PC-9 (cell line): ENCODE data around the gene WNT7A. TPM values are rescaled to one million over a fixed set of nuclear protein-coding genes. Genes with fewer than 3 reads are reported as not detected.

Source experiments
- BruUV-seq: library from RNA; stranded (reverse); fragments of 400-500 nt; replicated peaks from 2 replicates; lab custom pipeline; 2021; lab: Mats Ljungman, UMichigan
- CTCF ChIA-PET: fragments of 300-600 bp; sonication (Branson Sonifier 250); formaldehyde crosslinking; loops from one replicate; lab custom pipeline; 2022; ENCODE audit warnings: antibody characterized with exemption; lab: Charles Lee
- POLR2A ChIA-PET: fragments of 300-600 bp; sonication (Branson Sonifier 250); formaldehyde crosslinking; loops from one replicate; lab custom pipeline; 2022; ENCODE audit warnings: antibody characterized with exemption; ENCODE audit not compliant: unreplicated experiment; lab: Charles Lee
- DNase-seq, 2 experiments: peaks; one replicate each; pipeline versions ENCODE4 v3.0.0 to v3.0.0-alpha.2; 2015 to 2022; ENCODE audit warnings: mixed read lengths in 1 of 2
- H2AFZ ChIP-seq: fragments of 200-600 bp; sonication (generic); 2 replicates; pipeline ENCODE4 v1.8.1; 2017; ENCODE audit warnings: antibody characterized with exemption
- H3F3A ChIP-seq: fragments of 200-600 bp; sonication (generic); 2 replicates; pipeline ENCODE4 v1.8.1; 2017; ENCODE audit warnings: antibody characterized with exemption, mild to moderate bottlenecking, low read depth; ENCODE audit not compliant: insufficient read depth
- H3K27ac ChIP-seq: fragments of 200-600 bp; sonication (generic); 2 replicates; pipeline ENCODE4 v1.6.1; 2016; ENCODE audit warnings: mixed run types
- H3K27me3 ChIP-seq: fragments of 200-600 bp; sonication (generic); 2 replicates; pipeline ENCODE4 v1.6.1; 2016; ENCODE audit warnings: low read depth, mixed run types; ENCODE audit not compliant: insufficient read depth
- H3K36me3 ChIP-seq: fragments of 200-600 bp; sonication (generic); 2 replicates; pipeline ENCODE4 v1.6.1; 2016; ENCODE audit warnings: low read depth, mixed run types
- H3K4me1 ChIP-seq: fragments of 200-600 bp; sonication (generic); replicated peaks from 2 replicates; pipeline ENCODE4 v1.6.1; 2016; ENCODE audit warnings: mixed run types; ENCODE audit not compliant: insufficient read depth
- H3K4me2 ChIP-seq: fragments of 200-600 bp; sonication (generic); 2 replicates; pipeline ENCODE4 v1.6.1; 2017; ENCODE audit warnings: mixed run types
- H3K4me3 ChIP-seq: fragments of 200-600 bp; sonication (generic); 2 replicates; pipeline ENCODE4 v1.6.1; 2016; ENCODE audit warnings: mixed run types
- H3K79me2 ChIP-seq: fragments of 200-600 bp; sonication (generic); 2 replicates; pipeline ENCODE4 v1.6.1; 2017; ENCODE audit warnings: low read depth, mixed run types
- H3K9me2 ChIP-seq: fragments of 200-600 bp; sonication (generic); 2 replicates; pipeline ENCODE4 v1.8.1; 2017; ENCODE audit warnings: mild to moderate bottlenecking; ENCODE audit not compliant: insufficient read depth
- H3K9me3 ChIP-seq: fragments of 200-600 bp; sonication (generic); 2 replicates; pipeline ENCODE4 v1.8.1; 2016; ENCODE audit warnings: low read depth; ENCODE audit not compliant: insufficient read depth
- H4K20me1 ChIP-seq: fragments of 200-600 bp; sonication (generic); 2 replicates; pipeline ENCODE4 v1.8.1; 2017; ENCODE audit not compliant: insufficient read depth
- EZH2 ChIP-seq: fragments of 200-600 bp; sonication (generic); IDR thresholded peaks from 2 replicates; pipeline ENCODE4 v1.8.0; 2017; ENCODE audit warnings: antibody characterized with exemption, low read depth
- intact Hi-C: fragments of 100-400 bp; cut with micrococcal nuclease; formaldehyde crosslinking; loops from one replicate; pipeline ENCODE4 v1.10.0; 2022; ENCODE audit not compliant: unreplicated experiment
- total RNA-seq: library from RNA; stranded (reverse); gene quantifications from 2 replicates; pipeline ENCODE4 v1.2.3, GENCODE V29; 2021
- TF ChIP-seq, protein P1 (sequence below): fragments of 200-600 bp; sonication (generic); conservative IDR thresholded peaks from 2 replicates; pipeline ENCODE4 v1.6.1; 2017; ENCODE audit warnings: mixed run types, antibody characterized with exemption, mild to moderate bottlenecking, moderate library complexity

WNT7A gene
- total RNA-seq, 1 experiment from 2014 or later, result 6.3 TPM

DNA sequence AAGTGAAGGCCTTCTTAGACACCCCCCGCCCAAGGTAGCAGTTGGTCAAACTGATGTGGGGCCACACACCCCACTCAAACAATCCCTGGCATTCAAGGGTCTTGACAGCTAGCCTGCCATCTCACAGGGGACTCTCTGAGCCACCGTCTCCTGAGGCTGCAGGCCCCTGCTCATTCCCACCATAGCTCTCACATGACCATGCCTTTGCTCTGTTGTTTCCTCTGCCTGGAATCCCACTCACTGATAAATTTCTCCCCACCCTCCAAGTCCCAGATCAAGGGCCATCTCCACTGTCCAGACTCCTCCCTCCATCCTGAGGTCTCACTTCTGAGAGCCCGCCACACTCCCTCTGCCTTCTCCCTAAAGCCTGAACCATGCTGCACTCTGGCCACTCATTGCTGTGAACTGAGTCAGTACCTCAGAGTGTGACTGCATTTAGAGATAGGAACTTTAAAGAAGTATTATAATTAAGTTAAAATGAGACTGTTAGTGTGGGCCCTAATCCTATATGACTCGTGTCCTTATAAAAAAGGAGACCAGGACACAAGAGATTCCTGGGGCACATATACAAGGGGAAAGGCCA, 10.0 kb downstream of the WNT7A start:
- Histone ChIP-seq H3K4me1 (no peaks in the 10 kb centered on the region), H3K36me3 (peaks cover 33% of the 10 kb centered on the region), H3K27me3 (no peaks in the 10 kb centered on the region), H4K20me1 (peaks cover 4% of the 10 kb centered on the region; the same call in 1 of the 2 replicates), H3F3A (peaks cover 11% of the 10 kb centered on the region; the same call in 1 of the 2 replicates), H3K9me2 (no peaks in the 10 kb centered on the region), H3K27ac (no peak overlapping the region), H3K4me2 (no peak overlapping the region), H3K79me2 (peaks cover 39% of the 10 kb centered on the region), H3K4me3 (no peak overlapping the region), H2AFZ (no peak overlapping the region), H3K9me3 (no peaks in the 10 kb centered on the region)
- ChIA-PET CTCF (no interaction called here), POLR2A (no interaction called here)
- intact Hi-C loops, result no loop called here
- DNase-seq, result no peak
- TF ChIP-seq, protein P1, sequence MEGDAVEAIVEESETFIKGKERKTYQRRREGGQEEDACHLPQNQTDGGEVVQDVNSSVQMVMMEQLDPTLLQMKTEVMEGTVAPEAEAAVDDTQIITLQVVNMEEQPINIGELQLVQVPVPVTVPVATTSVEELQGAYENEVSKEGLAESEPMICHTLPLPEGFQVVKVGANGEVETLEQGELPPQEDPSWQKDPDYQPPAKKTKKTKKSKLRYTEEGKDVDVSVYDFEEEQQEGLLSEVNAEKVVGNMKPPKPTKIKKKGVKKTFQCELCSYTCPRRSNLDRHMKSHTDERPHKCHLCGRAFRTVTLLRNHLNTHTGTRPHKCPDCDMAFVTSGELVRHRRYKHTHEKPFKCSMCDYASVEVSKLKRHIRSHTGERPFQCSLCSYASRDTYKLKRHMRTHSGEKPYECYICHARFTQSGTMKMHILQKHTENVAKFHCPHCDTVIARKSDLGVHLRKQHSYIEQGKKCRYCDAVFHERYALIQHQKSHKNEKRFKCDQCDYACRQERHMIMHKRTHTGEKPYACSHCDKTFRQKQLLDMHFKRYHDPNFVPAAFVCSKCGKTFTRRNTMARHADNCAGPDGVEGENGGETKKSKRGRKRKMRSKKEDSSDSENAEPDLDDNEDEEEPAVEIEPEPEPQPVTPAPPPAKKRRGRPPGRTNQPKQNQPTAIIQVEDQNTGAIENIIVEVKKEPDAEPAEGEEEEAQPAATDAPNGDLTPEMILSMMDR, result no peak
- TF ChIP-seq EZH2, result no peak
- BruUV-seq, result no TSS peak

DNA sequence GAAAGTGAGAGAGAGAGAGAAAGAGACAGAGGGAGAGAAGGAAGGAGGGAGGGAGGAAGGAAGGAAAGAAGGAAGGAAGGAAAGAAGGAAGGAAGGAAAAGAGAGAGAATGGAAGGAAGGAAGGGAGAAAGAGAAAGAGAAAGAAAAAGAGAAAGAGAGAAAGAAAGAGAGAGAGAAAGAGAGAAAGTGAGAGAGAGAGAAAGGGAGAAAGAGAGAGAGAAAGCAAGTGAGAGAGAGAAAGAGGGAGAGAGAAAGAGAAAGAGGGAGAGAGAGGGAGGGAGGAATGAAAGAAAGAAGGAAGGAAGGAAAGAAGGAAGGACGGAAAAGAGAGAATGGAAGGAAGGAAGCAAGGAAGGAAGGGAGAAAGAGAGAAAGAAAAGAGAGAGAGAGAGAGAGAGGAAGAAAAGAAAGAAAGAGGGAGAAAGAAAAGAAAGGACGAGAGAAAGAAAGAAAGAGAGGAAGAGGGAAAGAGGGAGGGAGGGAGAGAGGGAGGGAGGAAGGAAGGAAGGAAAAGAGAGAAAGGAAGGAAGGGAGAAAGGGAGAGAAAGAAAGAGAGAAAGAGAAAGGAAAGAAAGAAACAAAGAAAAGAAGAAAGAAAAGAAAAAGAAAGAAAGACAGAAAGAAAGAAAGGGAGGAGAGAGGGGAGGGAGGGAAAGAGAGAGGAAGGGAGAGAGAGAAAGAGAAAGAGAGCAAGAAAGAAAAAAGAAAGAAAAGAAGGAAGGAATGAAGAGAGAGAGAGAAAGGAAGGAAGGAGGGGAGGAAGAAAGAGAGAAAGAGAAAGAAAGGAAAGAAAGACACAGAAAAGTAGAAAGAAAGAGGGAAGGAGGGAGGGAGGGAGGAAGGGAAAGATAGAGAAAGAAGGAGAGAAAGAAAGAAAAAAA, 10.8 kb downstream of the WNT7A start:
- no TSS peak for BruUV-seq
- CTCF ChIA-PET, result no interaction called here
- Histone ChIP-seq H3F3A (peaks cover 11% of the 10 kb centered on the region; the same call in 1 of the 2 replicates), H3K79me2 (peaks cover 36% of the 10 kb centered on the region), H3K9me3 (no peaks in the 10 kb centered on the region), H3K36me3 (peaks cover 27% of the 10 kb centered on the region), H3K27me3 (no peaks in the 10 kb centered on the region), H3K27ac (no peak overlapping the region), H2AFZ (no peak overlapping the region), H3K4me2 (no peak overlapping the region), H3K9me2 (no peaks in the 10 kb centered on the region), H3K4me1 (no peaks in the 10 kb centered on the region), H4K20me1 (peaks cover 4% of the 10 kb centered on the region; the same call in 1 of the 2 replicates), H3K4me3 (no peak overlapping the region)
- POLR2A ChIA-PET, result no interaction called here
- DNase-seq, result no peak
- intact Hi-C loops, result no loop called here
- TF ChIP-seq EZH2, result no peak
- TF ChIP-seq, protein P1, result no peak

DNA sequence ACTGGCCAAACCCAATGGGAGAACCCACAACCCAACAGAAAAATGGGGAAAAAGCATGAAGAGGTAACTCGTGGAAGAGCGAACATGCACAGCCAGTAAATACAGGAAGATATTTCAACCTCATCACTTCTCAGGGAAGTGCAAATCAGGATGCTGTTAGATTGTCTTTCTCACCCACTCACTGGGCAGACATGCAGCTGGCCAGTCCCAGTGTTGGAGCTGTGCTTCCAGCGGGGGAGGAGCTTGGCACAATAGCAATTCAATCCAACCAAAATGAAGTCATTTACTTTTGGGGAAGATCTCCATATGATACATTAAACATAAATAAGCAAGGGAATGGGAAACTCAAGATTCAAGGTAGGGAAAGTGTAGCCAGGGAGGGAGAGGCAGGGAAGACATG, 12.1 kb downstream of the WNT7A start:
- CTCF ChIA-PET, result no interaction called here
- TF ChIP-seq EZH2, result no peak
- TF ChIP-seq, protein P1, result no peak
- no TSS peak for BruUV-seq

More for the DNA sequence above, 12.1 kb downstream of the WNT7A start:
- no peaks in the 10 kb centered on the region for H3K4me1 ChIP-seq
- peaks cover 11% of the 10 kb centered on the region; the same call in 1 of the 2 replicates for H3F3A ChIP-seq
- H3K79me2 ChIP-seq, result peaks cover 37% of the 10 kb centered on the region
- H2AFZ ChIP-seq, result no peak overlapping the region
- H4K20me1 ChIP-seq, result peaks cover 4% of the 10 kb centered on the region; the same call in 1 of the 2 replicates
- no peaks in the 10 kb centered on the region for H3K9me2 ChIP-seq
- no peak overlapping the region for H3K4me2 ChIP-seq
- H3K27ac ChIP-seq, result no peak overlapping the region
- H3K4me3 ChIP-seq, result no peak overlapping the region
- no peak for DNase-seq
- H3K9me3 ChIP-seq, result no peaks in the 10 kb centered on the region
- intact Hi-C loops, result no loop called here
- POLR2A ChIA-PET, result no interaction called here
- no peaks in the 10 kb centered on the region for H3K27me3 ChIP-seq
- H3K36me3 ChIP-seq, result peaks cover 19% of the 10 kb centered on the region
